H9 (cell line): ENCODE results near the gene MED13L. TPM values are rescaled to one million over a fixed set of nuclear protein-coding genes. Genes with fewer than 3 reads are reported as not detected.

Source experiments
- DNase-seq: peaks from one replicate; pipeline ENCODE4 v3.0.0-alpha.2; 2017
- H2AFZ ChIP-seq: one replicate; pipeline ENCODE4 v1.6.1; 2013; ENCODE audit warnings: mild to moderate bottlenecking, low read length, control low read depth, moderate library complexity
- H2AK5ac ChIP-seq: 2 replicates; pipeline ENCODE4 v1.6.1; 2013; ENCODE audit warnings: low read length, control low read depth, mixed read lengths; ENCODE audit not compliant: insufficient read length
- H2BK120ac ChIP-seq: one replicate; pipeline ENCODE4 v1.6.1; 2013; ENCODE audit warnings: low read depth, mild to moderate bottlenecking, low read length, control low read depth, inconsistent platforms; ENCODE audit not compliant: poor library complexity, severe bottlenecking
- H2BK12ac ChIP-seq: 2 replicates; pipeline ENCODE4 v1.6.1; 2013; ENCODE audit warnings: low read length, control low read depth, mixed read lengths, low read depth; ENCODE audit not compliant: insufficient read length
- H2BK15ac ChIP-seq: 2 replicates; pipeline ENCODE4 v1.6.1; 2013; ENCODE audit warnings: low read depth, low read length, control low read depth
- H2BK20ac ChIP-seq: one replicate; pipeline ENCODE4 v1.6.1; 2013; ENCODE audit warnings: low read depth, mild to moderate bottlenecking, low read length, control low read depth, inconsistent platforms; ENCODE audit not compliant: poor library complexity, severe bottlenecking
- H2BK5ac ChIP-seq: 2 replicates; pipeline ENCODE4 v1.6.1; 2013; ENCODE audit warnings: low read length, control low read depth, mixed read lengths; ENCODE audit not compliant: insufficient read length
- H3K14ac ChIP-seq: 2 replicates; pipeline ENCODE4 v1.6.1; 2013; ENCODE audit warnings: low read length, control low read depth; ENCODE audit not compliant: insufficient read depth
- H3K18ac ChIP-seq: 2 replicates; pipeline ENCODE4 v1.6.1; 2013; ENCODE audit warnings: low read depth, mild to moderate bottlenecking, mixed read lengths, low read length, control low read depth; ENCODE audit not compliant: insufficient read length
- H3K23ac ChIP-seq: 2 replicates; pipeline ENCODE4 v1.6.1; 2013; ENCODE audit warnings: low read length, control low read depth, mixed read lengths, low read depth; ENCODE audit not compliant: insufficient read length
- H3K23me2 ChIP-seq: 2 replicates; pipeline ENCODE4 v1.6.1; 2013; ENCODE audit warnings: low read depth, mild to moderate bottlenecking, mixed read lengths, low read length, control low read depth; ENCODE audit not compliant: insufficient read length, poor library complexity, severe bottlenecking
- H3K27ac ChIP-seq: 2 replicates; pipeline ENCODE4 v1.5.1; 2013; ENCODE audit warnings: low read length, control low read depth, mixed read lengths, low read depth; ENCODE audit not compliant: insufficient read length
- H3K27me3 ChIP-seq: 2 replicates; pipeline ENCODE4 v1.6.1; 2013; ENCODE audit warnings: low read length, control low read depth, inconsistent platforms; ENCODE audit not compliant: insufficient read depth
- H3K4ac ChIP-seq: 2 replicates; pipeline ENCODE4 v1.6.1; 2013; ENCODE audit warnings: low read depth, mild to moderate bottlenecking, control low read depth, inconsistent platforms, low read length, moderate library complexity
- H3K4me1 ChIP-seq: 2 replicates; pipeline ENCODE4 v1.6.1; 2013; ENCODE audit warnings: low read length, control low read depth, inconsistent platforms; ENCODE audit not compliant: insufficient read depth
- H3K4me2 ChIP-seq: 2 replicates; pipeline ENCODE4 v1.6.1; 2013; ENCODE audit warnings: low read length, control low read depth, mixed read lengths; ENCODE audit not compliant: insufficient read length, insufficient read depth
- H3K56ac ChIP-seq: 2 replicates; pipeline ENCODE4 v1.6.1; 2013; ENCODE audit warnings: low read depth, mild to moderate bottlenecking, mixed read lengths, low read length, control low read depth; ENCODE audit not compliant: insufficient read length
- H3K79me1 ChIP-seq: 2 replicates; pipeline ENCODE4 v1.6.1; 2013; ENCODE audit warnings: low read depth, mild to moderate bottlenecking, moderate library complexity, low read length, control low read depth, inconsistent platforms; ENCODE audit not compliant: insufficient read depth, poor library complexity, severe bottlenecking
- H3K79me2 ChIP-seq: 2 replicates; pipeline ENCODE4 v1.6.1; 2013; ENCODE audit warnings: low read length, control low read depth, inconsistent platforms; ENCODE audit not compliant: insufficient read depth
- H3K9ac ChIP-seq: 2 replicates; pipeline ENCODE4 v1.6.1; 2013; ENCODE audit warnings: low read length, control low read depth, mixed read lengths; ENCODE audit not compliant: insufficient read length; ENCODE audit errors: extremely low read depth
- H3K9me3 ChIP-seq: one replicate; pipeline ENCODE4 v1.6.1; 2013; ENCODE audit warnings: low read depth, low read length, inconsistent platforms; ENCODE audit not compliant: control insufficient read depth
- H3T11ph ChIP-seq: one replicate; pipeline ENCODE4 v1.6.1; 2013; ENCODE audit warnings: mild to moderate bottlenecking, low read length, control low read depth, inconsistent platforms
- H4K20me1 ChIP-seq: one replicate; pipeline ENCODE4 v1.6.1; 2013; ENCODE audit not compliant: control insufficient read depth, insufficient read length, insufficient read depth
- H4K5ac ChIP-seq: 2 replicates; pipeline ENCODE4 v1.6.1; 2013; ENCODE audit warnings: low read depth, mild to moderate bottlenecking, mixed read lengths, low read length, control low read depth; ENCODE audit not compliant: insufficient read length
- H4K8ac ChIP-seq: replicated peaks from 2 replicates; pipeline ENCODE4 v1.6.1; 2013; ENCODE audit warnings: low read length, control low read depth, mixed read lengths, low read depth; ENCODE audit not compliant: insufficient read length
- H4K91ac ChIP-seq: 2 replicates; pipeline ENCODE4 v1.6.1; 2013; ENCODE audit warnings: low read depth, mild to moderate bottlenecking, moderate library complexity, mixed read lengths, low read length, control low read depth; ENCODE audit not compliant: insufficient read length
- H3K27ac Mint-ChIP-seq, 3 experiments: 2 replicates in 2 of 3; 3 replicates in 1 of 3; pipeline ENCODE4 v1.8.0; 2020 to 2021; ENCODE audit warnings: mixed read lengths in 3 of 3, mild to moderate bottlenecking in 1 of 3, moderate library complexity in 1 of 3
- H3K27me3 Mint-ChIP-seq: 2 replicates; pipeline ENCODE4 v1.8.0; 2021; ENCODE audit warnings: low read depth, mild to moderate bottlenecking, moderate library complexity, mixed read lengths
- H3K36me3 Mint-ChIP-seq, 3 experiments: 2 replicates in 2 of 3; 3 replicates in 1 of 3; pipeline ENCODE4 v1.8.0; 2020 to 2021; ENCODE audit warnings: low read depth in 3 of 3, mixed read lengths in 3 of 3; ENCODE audit not compliant: insufficient read depth in 1 of 3
- H3K4me1 Mint-ChIP-seq, 2 experiments: 2 replicates each; pipeline ENCODE4 v1.8.0; 2020; ENCODE audit warnings: mixed read lengths in 2 of 2
- H3K4me3 Mint-ChIP-seq, 2 experiments: 2 replicates in 1 of 2; 3 replicates in 1 of 2; pipeline ENCODE4 v1.8.0; 2020 to 2021; ENCODE audit warnings: mild to moderate bottlenecking in 2 of 2, mixed read lengths in 2 of 2, moderate library complexity in 1 of 2
- H3K9me3 Mint-ChIP-seq, 2 experiments: 2 replicates in 1 of 2; 3 replicates in 1 of 2; pipeline ENCODE4 v1.8.0; 2020; ENCODE audit warnings: mild to moderate bottlenecking in 2 of 2, mixed read lengths in 2 of 2, moderate library complexity in 1 of 2
- CTCF ChIP-seq: fragments of 200-600 bp; sonication (generic); conservative IDR thresholded peaks from 3 replicates; pipeline ENCODE4 v1.8.0; 2021; ENCODE audit warnings: antibody characterized with exemption, mild to moderate bottlenecking
- WGBS: extraction: QIAGEN DNeasy Blood & Tissue Kit; methylation state at CpG from one replicate; pipeline ENCODE4 v1.1.7; 2013; ENCODE audit warnings: missing lambda C conversion rate, low lambda C conversion rate, mixed read lengths; ENCODE audit not compliant: insufficient read length; ENCODE audit errors: extremely low coverage; 5-methylcytosine and 5-hydroxymethylcytosine counted together
- total RNA-seq: library from RNA; stranded (reverse); gene quantifications from 2 replicates; pipeline ENCODE4 v1.2.1, GENCODE V29; 2021

The MED13L gene
- total RNA-seq, 1 experiment from 2014 or later: 52.4 TPM

GRCh38 chr12:116128779-116129178, 148.7 kb downstream of the MED13L start:
- peaks cover 5% of the 10 kb centered on the region; the same call in 1 of the 2 replicates for H3K4me1 ChIP-seq
- Mint-ChIP-seq H3K27ac (no peak overlapping the region), H3K4me1 (peaks cover 57 to 58% of the 10 kb centered on the region in 2 experiments), H3K36me3 (no peaks in the 10 kb centered on the region), H3K9me3 (no peaks in the 10 kb centered on the region), H3K4me3 (no peak overlapping the region), H3K27me3 (no peaks in the 10 kb centered on the region)
- H3T11ph ChIP-seq: no peak overlapping the region
- H4K5ac ChIP-seq: no peak overlapping the region
- H2BK15ac ChIP-seq: no peak overlapping the region
- H3K27ac ChIP-seq: no peak overlapping the region
- no peak overlapping the region for H3K56ac ChIP-seq
- no peak overlapping the region for H2BK120ac ChIP-seq
- H2AK5ac ChIP-seq: no peak overlapping the region
- WGBS: no CpG with 5 or more reads among the region's 1 CpG
- no peaks in the 10 kb centered on the region for H3K27me3 ChIP-seq
- no peak overlapping the region for H3K23ac ChIP-seq
- DNase-seq: no peak
- no peak overlapping the region for H2BK12ac ChIP-seq
- no peak for TF ChIP-seq CTCF
- H4K8ac ChIP-seq: no peak overlapping the region
- no peak overlapping the region for H3K18ac ChIP-seq
- no peaks in the 10 kb centered on the region for H4K20me1 ChIP-seq
- H4K91ac ChIP-seq: no peak overlapping the region
- peaks cover 3% of the 10 kb centered on the region for H3K79me1 ChIP-seq
- no peak overlapping the region for H2BK5ac ChIP-seq
- H3K4me2 ChIP-seq: no peak overlapping the region
- H3K4ac ChIP-seq: no peak overlapping the region
- peaks cover 3% of the 10 kb centered on the region; the same call in 1 of the 2 replicates for H3K79me2 ChIP-seq
- H3K23me2 ChIP-seq: no peaks in the 10 kb centered on the region
- no peak overlapping the region for H3K14ac ChIP-seq
- H3K9ac ChIP-seq: no peak overlapping the region
- no peak overlapping the region for H2BK20ac ChIP-seq
- no peak overlapping the region for H2AFZ ChIP-seq
- no peaks in the 10 kb centered on the region for H3K9me3 ChIP-seq
